H1 (cell line): ENCODE measurements around the gene CRYM. TPM values are rescaled to one million over a fixed set of nuclear protein-coding genes. Genes with fewer than 3 reads are reported as not detected.

ENCODE experiments used
- ASH2L ChIP-seq: fragments of 200-600, 300-600 bp; sonication (generic); IDR thresholded peaks from one replicate; pipeline ENCODE4 v1.7.1; 2017; ENCODE audit warnings: low read length
- BCL11A ChIP-seq, 2 experiments: IDR thresholded peaks; one replicate each; pipeline ENCODE4 v1.6.1; 2011; ENCODE audit warnings: low read depth in 2 of 2, low read length in 2 of 2, mild to moderate bottlenecking in 2 of 2
- BRCA1 ChIP-seq: IDR thresholded peaks from 2 replicates; pipeline ENCODE4 v1.6.1; 2012; ENCODE audit warnings: low read depth, low read length, improper control_type of control experiment
- CBX5 ChIP-seq: fragments of 300-800, 300-1000 bp; sonication (generic); IDR thresholded peaks from 2 replicates; pipeline ENCODE4 v1.7.1; 2016; ENCODE audit warnings: antibody characterized with exemption, low read length, low read depth
- CHD2 ChIP-seq: IDR thresholded peaks from 2 replicates; pipeline ENCODE4 v1.6.1; 2012; ENCODE audit warnings: low read length, improper control_type of control experiment
- CREB1 ChIP-seq: IDR thresholded peaks from 2 replicates; pipeline ENCODE4 v1.6.1; 2012; ENCODE audit warnings: inconsistent platforms
- EGR1 ChIP-seq: IDR thresholded peaks from 2 replicates; pipeline ENCODE4 v1.6.1; 2011; ENCODE audit warnings: low read depth, low read length, borderline replicate concordance
- EZH2 ChIP-seq: fragments of 200-600 bp; sonication (generic); IDR thresholded peaks from 2 replicates; pipeline ENCODE4 v1.7.1; 2012; ENCODE audit warnings: low read depth, mild to moderate bottlenecking, moderate library complexity, low read length, inconsistent platforms; ENCODE audit not compliant: severe bottlenecking
- GABPA ChIP-seq: IDR thresholded peaks from 2 replicates; pipeline ENCODE4 v1.6.1; 2011; ENCODE audit warnings: mild to moderate bottlenecking, low read length, moderate library complexity, borderline replicate concordance; ENCODE audit not compliant: insufficient read depth
- HDAC2 ChIP-seq, 2 experiments: fragments of 300-600 bp in 1 of 2; sonication (generic) in 1 of 2; IDR thresholded peaks; 2 replicates each; pipeline ENCODE4 v1.6.1; 2011 to 2012; ENCODE audit warnings: low read depth in 2 of 2, low read length in 2 of 2, mild to moderate bottlenecking in 2 of 2, moderate library complexity in 2 of 2, borderline replicate concordance in 1 of 2, inconsistent platforms in 1 of 2
- JUND ChIP-seq: IDR thresholded peaks from 2 replicates; pipeline ENCODE4 v1.6.1; 2011; ENCODE audit warnings: mild to moderate bottlenecking, improper control_type of control experiment, low read length
- KDM5A ChIP-seq: fragments of 200-600 bp; IDR thresholded peaks from 2 replicates; pipeline ENCODE4 v1.7.1; 2012; ENCODE audit warnings: mild to moderate bottlenecking, low read length, inconsistent platforms, mixed read lengths
- NRF1 ChIP-seq: IDR thresholded peaks from 2 replicates; pipeline ENCODE4 v1.6.1; 2011; ENCODE audit warnings: mild to moderate bottlenecking, low read depth, low read length, improper control_type of control experiment
- POU5F1 ChIP-seq: IDR thresholded peaks from 2 replicates; pipeline ENCODE4 v1.6.1; 2011; ENCODE audit warnings: low read depth, mild to moderate bottlenecking, low read length, moderate library complexity
- RBBP5 ChIP-seq: IDR thresholded peaks from 2 replicates; pipeline ENCODE4 v1.7.1; 2012; ENCODE audit warnings: low read depth, mild to moderate bottlenecking, inconsistent platforms, low read length, moderate library complexity, borderline replicate concordance
- SAP30 ChIP-seq: fragments of 300-600 bp; sonication (generic); IDR thresholded peaks from 2 replicates; pipeline ENCODE4 v1.7.1; 2012; ENCODE audit warnings: low read length, moderate library complexity, mild to moderate bottlenecking, inconsistent platforms; ENCODE audit not compliant: insufficient read depth, insufficient replicate concordance
- SUZ12 ChIP-seq: fragments of 200-600 bp; sonication (generic); IDR thresholded peaks from 2 replicates; pipeline ENCODE4 v1.6.1; 2012; ENCODE audit warnings: mild to moderate bottlenecking, inconsistent platforms, low read length, moderate library complexity, mixed read lengths
- TAF7 ChIP-seq: optimal IDR thresholded peaks from 2 replicates; pipeline ENCODE3; 2011; ENCODE audit warnings: low read depth, mild to moderate bottlenecking, inconsistent platforms, low read length, moderate library complexity, borderline replicate concordance
- TBP ChIP-seq: IDR thresholded peaks from 2 replicates; pipeline ENCODE4 v1.6.1; 2011; ENCODE audit warnings: low read depth, low read length, improper control_type of control experiment
- YY1 ChIP-seq: IDR thresholded peaks from 2 replicates; pipeline ENCODE4 v1.6.1; 2011; ENCODE audit warnings: low read depth, mild to moderate bottlenecking, low read length
- ZNF274 ChIP-seq: IDR thresholded peaks from 2 replicates; pipeline ENCODE4 v1.7.0; 2012; ENCODE audit warnings: low read length, borderline replicate concordance; ENCODE audit errors: extremely low read depth
- polyA plus RNA-seq, 7 experiments: library from polyadenylated mRNA; depleted of rRNA in 3 of 7; stranded (reverse) in 5 of 7; unstranded in 2 of 7; fragments of >200 nt in 5 of 7; fragments of 200-250 nt in 2 of 7; gene quantifications; 1 replicate in 5 of 7; 2 replicates in 1 of 7; 4 replicates in 1 of 7; pipeline versions ENCODE4 v1.2.1 to v1.2.3, GENCODE V29; 2011 to 2013; ENCODE audit warnings: missing spikeins in 2 of 7, mixed read lengths in 2 of 7
- total RNA-seq: library from RNA; stranded (reverse); fragmentation: NEBNext Ultra II Directional; extraction: Animal tissue kit (Norgen Biotek cat#: 25700); gene quantifications from 2 replicates; pipeline ENCODE4 v1.2.1, GENCODE V29; 2021

CRYM gene
- total and polyA plus RNA-seq, 2 of the 8 experiments (the other 6 are each of a cell fraction or from before 2014, with no cell fraction given), result 12.9 to 40.4 TPM

DNA sequence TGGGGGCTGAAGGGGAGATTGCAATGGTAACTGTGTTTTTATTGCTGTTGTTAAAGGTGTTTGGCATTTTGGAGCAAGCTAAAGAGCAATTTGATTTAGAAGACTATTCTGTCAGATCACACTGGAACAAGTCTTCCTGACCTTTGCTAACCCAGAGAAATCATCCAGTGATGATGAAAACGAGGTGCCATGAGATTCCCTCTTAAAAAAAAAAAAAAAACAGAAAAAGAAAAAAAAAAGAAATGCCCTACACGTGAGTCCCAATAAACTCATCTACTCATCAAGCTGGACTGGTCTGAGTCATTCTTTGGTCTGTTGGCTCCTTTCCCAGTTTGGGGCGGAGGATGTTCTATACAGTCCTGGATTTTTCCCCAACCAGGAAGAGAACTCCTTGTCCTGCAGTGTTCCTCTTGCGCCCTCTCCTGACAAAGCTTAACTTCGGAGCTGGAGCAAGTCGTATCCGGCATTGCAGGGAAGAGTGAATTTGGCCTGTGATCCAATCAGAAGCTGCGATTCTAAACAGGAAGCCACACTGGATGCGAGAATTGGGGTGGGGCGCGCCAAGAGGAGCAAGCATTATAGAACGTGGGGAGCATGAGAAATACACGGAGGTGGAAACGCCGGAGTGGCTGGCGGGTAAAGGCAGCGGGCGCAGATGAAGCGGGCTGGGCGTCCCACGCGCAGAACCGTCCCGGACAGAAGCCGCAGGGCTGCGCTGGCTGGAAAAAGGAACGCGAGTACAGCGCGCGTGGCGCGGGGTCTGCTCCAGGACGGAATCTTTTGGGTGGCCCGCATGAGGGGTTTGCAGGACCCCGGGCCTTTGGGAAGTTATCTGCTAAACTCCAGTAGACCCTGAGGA is 22.4 kb upstream of the CRYM start (continued):
- no peak for TF ChIP-seq BRCA1
- TF ChIP-seq SAP30, result peak; percentile 86
- TF ChIP-seq YY1, result peak; percentile 68; the same call in 1 of the 2 replicates
- peak; percentile 16 to 50; a peak in 2 of 4 replicates for TF ChIP-seq HDAC2 (IDR thresholded peaks at IDR 0.05; ENCODE audit: borderline replicate concordance in 1 of 2, low read depth in 2 of 2, low read length in 2 of 2)
- peak; percentile 31; the same call in 1 of the 2 replicates for TF ChIP-seq EGR1
- no peak for TF ChIP-seq POU5F1
- no peak for TF ChIP-seq RBBP5
- 0 out of 2 replicates have a peak, but pooled peaks have one; percentile 52 for TF ChIP-seq CHD2
- no peak for TF ChIP-seq CBX5
- TF ChIP-seq GABPA, result peak; percentile 28; the same call in 1 of the 2 replicates
- peak; percentile 35; the same call in 1 of the 2 replicates for TF ChIP-seq KDM5A
- peak; percentile 37; the same call in 1 of the 2 replicates for TF ChIP-seq JUND
- no peak for TF ChIP-seq SUZ12
- TF ChIP-seq TAF7, result peak; percentile 67
- no peak for TF ChIP-seq EZH2
- TF ChIP-seq TBP, result no peak
- no peak for TF ChIP-seq ZNF274
- TF ChIP-seq BCL11A (IDR thresholded peaks at IDR 0.05; ENCODE audit: low read depth in 2 of 2, low read length in 2 of 2), result no peak
- TF ChIP-seq ASH2L, result peak; percentile 10
- TF ChIP-seq NRF1, result no peak
- peak; percentile 23; the same call in 1 of the 2 replicates for TF ChIP-seq CREB1
